Measurements from ENCODE around the gene NDST1.
A peak's percentile ranks its signal among the peaks of the same experiment; 100 is the strongest.

NDST1 gene

DNA sequence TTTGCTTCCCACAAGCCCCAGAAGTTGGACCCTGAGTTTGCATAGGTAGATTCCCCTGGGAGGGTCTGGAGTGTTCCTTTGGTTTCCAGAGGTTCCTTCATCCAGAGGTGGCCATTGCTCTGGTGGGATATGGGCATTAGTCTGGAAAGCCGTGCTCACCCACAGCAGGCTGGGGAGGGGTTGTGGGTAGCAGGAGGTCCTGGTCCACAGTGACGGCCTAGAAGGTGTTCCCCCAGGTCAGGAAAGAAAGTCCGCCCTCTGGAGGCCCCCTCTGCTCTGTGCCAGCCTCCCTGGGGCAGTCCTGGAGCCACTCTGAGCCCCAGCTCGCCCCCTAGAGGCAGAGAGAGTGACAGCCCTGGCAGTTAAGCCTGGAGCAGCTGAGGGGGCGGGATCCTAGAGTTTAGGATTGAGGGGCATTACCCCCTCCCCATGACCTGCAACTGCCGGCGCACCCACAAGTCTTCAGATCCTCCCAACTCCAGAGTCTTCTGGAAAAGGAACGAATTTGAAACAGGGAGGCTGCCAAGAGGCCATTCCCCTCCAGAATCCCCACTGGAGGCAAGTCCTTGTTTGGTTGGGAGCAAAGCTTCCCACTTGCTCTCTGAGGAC, 36.8 kb downstream of the NDST1 start:
- peak; percentile 7 for DNase-seq (ENCODE audit: low read depth)

GRCh38 chr5:150545246-150545645, 37.3 kb downstream of the NDST1 start:
- DNase-seq (ENCODE audit: low read depth), result no peak

- DNase-seq (ENCODE audit: low read depth), result no peak
Measured at GRCh38 chr5:150548123-150548522, 40.2 kb downstream of the NDST1 start.

DNA sequence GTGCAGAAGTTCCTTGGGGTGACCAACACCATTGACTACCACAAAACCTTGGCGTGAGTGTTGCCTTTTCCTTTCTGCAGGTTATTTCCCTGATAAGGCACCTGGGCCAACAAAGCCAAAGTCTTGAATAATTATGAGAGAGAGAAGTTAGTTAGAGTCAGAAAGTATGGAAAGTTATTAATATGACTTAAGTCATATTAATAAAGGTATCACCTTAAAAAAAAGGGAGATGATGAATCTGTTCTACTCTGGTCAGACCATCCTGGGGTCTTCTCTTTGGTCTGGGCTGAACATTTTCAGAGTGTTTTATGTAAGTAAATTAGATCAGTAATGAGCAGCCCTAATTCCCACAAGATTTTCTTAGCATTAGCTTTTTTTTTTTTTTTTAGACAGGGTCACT, 41.8 kb downstream of the NDST1 start:
- no peak for DNase-seq (ENCODE audit: low read depth)

- no peak for DNase-seq (ENCODE audit: low read depth)
Measured at GRCh38 chr5:150550286-150550685, 42.4 kb downstream of the NDST1 start.

- DNase-seq (ENCODE audit: low read depth), result no peak
Measured at GRCh38 chr5:150551066-150551465, 43.1 kb downstream of the NDST1 start.

DNA sequence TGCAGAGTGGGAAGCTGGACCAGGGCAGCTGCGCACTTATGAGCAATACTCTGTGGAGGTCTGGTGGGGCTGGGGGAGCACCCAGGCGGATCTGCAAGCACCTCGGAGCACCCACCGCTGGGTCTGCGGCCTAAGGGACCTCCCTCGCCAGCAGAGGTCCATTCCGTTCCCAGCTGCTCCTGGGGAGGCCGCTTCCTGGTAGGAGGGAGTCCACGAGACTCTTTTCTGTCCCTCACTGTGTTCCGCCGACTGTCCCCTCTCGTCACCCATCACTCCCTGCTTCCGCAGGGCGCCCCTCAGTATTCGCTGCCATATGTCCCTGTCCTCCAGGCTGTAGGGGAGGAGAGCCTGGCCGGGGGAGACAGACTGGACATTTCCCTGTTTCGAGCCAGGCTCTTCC, 45.5 kb downstream of the NDST1 start:
- no peak for DNase-seq (ENCODE audit: low read depth)

DNA sequence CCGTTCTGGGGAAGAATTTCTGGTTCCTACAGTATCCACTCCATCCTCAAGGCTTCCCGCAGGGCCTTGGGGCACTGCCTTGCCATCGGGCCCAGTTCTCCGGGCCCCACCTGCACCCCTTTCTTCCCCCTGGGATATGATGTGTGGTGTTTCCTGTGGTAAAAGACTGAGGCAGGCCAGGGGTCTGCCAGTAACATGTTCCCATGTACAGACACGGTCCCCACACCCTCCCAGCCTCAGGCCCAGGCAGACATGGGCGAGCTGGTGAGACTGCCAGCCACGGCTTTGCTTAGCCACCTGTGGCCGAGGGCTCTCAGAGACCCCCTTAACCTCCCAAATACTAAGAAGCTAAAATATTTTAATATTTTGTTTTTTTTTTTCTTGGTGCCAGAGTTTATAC, 46.0 kb downstream of the NDST1 start:
- DNase-seq (ENCODE audit: low read depth), result no peak

DNA sequence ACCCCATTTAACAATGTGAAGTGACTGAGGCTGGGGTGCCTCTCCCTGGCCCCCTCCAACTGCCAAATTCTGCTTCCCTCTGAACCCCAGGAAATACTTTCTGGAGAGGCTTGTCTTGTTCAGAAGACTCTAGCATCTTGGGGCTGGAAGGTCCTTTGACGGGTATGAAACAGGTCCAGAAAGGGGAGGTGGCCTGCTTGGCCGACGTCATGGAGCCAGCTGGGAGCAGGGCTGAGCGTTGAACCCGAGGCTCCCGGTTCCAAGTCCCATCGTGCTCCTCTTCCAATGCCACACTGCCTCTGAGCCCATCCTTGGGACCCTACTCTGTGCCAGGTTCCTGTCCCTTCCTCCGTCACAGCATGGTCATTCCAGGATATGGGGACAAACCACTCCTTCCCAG, 46.9 kb downstream of the NDST1 start:
- no peak for DNase-seq (ENCODE audit: low read depth)

DNA sequence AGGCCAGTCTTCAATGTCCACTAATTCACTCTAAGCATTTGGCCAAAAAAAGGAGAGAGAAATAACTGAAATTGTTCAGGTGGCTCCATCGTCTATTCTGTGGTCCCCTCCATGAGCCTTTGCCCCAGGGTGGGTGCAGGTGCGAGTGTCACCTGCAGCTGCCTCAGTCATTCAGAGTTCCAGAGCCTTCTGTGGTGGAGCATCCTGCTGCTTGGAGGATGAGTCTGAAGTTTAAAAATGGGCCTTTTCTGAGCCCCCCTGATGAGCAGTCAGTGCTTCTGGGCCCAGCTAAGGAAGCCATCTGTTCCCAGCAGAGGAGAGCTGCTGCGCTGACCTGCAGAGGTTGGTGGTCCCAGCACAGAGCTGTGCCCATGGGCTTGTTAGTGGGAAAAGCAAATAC, 48.2 kb downstream of the NDST1 start:
- DNase-seq (ENCODE audit: low read depth), result no peak

DNA sequence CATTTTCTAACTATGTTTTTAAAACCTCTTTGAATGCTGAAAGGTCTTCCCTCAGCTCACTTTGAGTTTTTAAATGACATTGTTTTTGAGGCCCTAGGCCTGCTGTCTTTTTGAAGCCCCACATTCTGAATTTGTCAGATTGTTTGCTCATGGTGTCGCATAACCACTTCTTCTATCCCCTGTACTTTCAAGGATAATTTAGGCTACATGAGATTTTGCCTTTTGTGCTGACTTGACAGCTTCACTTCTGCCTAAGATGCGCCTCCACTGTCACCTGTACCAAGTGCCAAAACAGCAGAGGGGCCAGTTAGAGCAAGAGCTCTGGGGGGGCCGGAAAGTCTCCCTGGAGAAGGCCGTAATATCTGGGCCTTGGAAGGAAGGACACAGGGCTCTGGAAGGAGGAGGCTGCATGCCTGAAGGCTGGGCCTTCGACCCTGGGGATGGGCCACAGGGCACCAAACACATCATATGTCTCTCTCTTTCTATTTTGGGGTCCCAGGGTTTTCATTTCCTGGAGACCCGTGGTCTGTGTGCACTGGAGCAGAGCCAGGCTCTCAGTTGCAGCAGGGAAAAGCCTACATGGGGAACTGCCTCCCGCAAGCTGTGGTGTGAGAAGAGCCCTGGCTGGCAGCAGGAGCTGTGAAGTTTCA, 49.1 kb downstream of the NDST1 start:
- DNase-seq (ENCODE audit: low read depth), result no peak

DNA sequence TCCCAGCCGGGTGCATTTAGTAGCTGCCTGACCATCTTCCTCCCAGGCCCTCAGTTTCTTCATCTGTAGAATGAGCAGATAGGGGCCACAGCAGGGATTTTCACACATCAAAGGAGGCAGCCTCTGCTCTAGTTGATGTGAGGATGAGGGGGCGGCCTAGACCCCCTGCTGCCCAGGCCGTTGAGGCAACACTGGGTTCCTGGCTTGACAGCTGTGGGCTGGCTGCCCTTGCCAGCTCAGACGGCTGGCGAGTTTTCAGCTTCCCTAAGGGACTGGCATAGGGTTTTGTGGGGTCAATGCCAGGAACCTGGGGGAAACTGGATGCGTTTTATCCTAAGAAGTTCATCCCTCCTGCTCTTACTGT, 49.6 kb downstream of the NDST1 start:
- no peak for DNase-seq (ENCODE audit: low read depth)

DNA sequence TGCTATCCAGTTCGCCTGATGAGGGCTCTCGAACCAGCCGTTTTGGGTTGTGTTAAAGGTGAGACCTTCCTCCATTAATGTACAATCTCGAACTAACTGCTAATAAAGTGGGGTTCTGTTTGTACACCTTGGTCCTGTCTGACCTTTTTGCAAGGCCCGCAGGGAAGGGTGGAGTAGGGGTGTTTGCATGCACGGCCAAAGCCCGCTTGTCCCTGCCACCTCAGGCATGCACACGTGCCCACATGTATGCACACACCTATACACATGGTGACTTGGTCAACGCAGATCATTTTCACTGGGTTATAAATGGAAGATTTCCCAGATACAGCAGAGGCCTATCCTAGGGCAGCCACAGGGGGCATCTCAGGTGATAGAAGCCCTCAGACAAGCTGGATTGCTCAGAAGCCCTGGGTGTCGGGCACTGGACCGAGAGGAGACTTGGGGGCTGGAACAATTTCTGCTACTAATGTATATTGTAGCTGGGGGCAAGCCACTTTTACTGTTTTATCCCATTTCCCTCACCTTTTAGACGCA, 50.2 kb downstream of the NDST1 start:
- no peak for DNase-seq (ENCODE audit: low read depth)

- no peak for DNase-seq (ENCODE audit: low read depth)
Measured at GRCh38 chr5:150559088-150559487, 51.2 kb downstream of the NDST1 start.

DNA sequence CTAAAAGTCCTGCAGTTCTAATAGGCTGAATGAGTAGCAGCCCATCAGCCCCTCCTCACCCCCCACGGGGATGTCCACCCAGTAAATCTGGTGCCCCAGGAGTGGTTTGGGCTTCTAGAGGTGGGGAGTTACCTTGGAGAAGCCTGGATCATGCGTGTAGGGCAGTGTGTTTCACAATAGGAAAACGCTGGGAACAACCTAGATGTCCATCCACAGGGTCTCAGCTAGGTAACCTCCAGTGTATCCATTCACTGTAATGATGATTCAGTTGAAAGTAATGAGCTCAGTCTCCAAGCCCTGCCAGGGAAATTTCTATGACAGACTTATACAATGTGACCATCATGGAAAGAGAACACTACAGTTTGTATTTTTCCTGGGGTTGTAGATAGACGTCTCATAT, 51.8 kb downstream of the NDST1 start:
- DNase-seq (ENCODE audit: low read depth), result no peak

DNA sequence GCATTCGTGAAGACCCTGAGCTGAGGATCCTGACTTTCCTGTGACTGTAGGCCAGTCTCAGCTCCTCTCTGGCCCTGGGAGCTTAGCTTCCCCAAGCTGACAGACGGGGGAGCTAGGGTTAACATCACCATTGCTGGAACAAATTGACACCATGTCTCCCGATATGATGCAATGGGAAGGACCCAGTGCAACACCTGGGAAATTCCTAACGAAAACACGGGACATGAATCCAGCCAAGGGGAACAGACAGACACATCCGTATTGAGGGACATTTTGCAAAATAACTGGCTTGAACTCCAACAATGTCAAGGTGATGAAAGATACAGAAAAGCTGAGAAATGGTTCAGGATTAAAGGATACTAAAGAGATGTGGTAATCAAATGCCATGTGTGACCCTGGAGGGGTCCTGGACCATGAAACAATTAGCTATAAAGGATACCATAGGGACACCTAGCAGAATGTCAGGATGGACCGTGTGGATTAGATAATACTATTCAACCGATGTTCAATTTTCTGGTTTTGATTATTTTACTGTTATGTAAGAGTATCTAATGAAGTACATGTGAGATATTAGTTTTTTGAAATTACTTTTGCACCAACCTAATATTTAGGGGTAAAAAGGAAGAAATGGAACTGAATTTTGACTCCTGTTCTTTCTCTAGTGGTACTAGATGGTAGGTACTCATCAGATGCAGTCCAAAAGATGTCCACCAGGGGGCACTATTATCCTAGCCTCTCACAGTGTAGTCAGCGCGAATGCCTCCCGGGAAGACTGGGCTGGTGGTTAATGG, 52.7 kb downstream of the NDST1 start:
- DNase-seq (ENCODE audit: low read depth), result peak; percentile 66

- DNase-seq (ENCODE audit: low read depth), result no peak
Measured at GRCh38 chr5:150561192-150561512, 53.2 kb downstream of the NDST1 start.

DNA sequence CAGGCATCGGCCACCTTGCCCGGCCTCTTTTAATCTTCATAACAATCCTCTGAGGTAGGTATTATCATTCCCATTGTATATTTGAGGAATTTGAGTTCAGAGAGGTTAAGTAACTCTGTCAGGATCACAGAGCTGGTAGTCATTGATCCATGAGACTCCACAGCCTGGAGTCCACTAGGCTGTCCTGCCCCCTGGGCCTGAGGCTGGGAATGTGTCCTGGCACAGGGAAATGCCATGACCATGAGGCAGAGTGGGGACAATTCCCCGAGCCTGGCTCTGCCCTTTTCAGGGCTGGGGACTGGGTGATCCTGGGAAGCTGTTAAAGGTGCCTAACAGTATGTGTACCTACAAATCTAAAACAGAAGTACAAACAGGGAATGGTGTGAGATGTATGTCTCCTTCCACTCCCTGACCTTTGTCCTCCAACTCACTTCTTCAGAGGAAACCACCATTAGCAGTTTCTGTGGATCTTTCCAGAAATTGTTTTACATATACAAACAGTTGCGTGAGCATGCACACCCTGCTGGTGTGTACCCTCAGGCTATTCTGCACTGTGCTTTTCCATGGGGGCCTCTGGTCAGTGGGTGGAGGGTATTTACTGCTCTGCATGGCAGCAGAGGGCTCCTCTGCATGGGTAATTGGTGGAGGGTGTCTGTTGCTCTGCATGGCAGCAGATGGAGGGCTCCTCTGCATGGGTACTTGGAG, 53.8 kb downstream of the NDST1 start:
- no peak for DNase-seq (ENCODE audit: low read depth)

GRCh38 chr5:150562832-150563231, 54.9 kb downstream of the NDST1 start:
- no peak for DNase-seq (ENCODE audit: low read depth)

DNA sequence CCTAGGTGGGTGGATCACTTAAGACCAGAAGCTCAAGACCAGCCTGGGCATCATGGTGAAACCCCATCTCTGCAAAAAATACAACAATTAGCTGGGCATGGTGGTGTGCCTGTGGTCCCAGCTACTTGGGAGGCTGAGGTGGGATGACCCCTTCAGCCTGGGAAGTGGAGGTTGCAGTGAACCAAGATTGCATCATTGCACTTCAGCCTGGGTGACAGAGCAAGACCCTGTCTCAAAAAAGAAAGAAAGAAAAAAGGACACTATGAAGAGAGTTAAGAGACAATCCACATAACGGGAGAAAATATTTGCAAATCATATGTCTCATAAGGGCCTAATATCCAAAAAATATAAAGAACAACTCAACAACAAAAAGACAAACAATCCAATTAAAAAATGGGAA, 57.9 kb downstream of the NDST1 start:
- DNase-seq (ENCODE audit: low read depth), result no peak

- no peak for DNase-seq (ENCODE audit: low read depth)
Measured at GRCh38 chr5:150567031-150567717, 59.2 kb downstream of the NDST1 start.

DNA sequence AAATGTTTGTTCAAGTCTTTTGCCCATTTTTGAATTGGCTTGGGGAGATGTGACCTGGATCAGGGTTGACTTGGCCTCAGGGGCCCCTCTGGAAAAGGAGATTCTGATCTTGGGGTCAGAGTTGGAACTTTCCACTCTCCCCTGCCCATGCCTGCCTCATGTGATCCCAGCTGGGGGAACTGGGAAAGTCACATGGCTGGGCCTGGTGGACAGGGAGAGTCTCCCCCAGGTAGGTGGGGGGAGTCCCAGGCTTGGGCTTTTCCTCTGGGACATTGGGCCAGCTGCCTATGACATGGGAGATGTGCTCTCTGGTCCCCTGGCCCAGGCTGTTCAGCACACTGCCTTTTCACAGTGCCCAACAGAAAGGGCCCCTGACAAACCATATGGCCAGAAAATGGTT, 60.7 kb downstream of the NDST1 start:
- no peak for DNase-seq (ENCODE audit: low read depth)
